GM19468 (cell line): ENCODE results near the gene IKZF3.

ENCODE experiments used
- ATAC-seq: cut with Tn5 transposase; IDR thresholded peaks from one replicate; pipeline ENCODE4 v1.9.1; 2021; ENCODE audit warnings: mild to moderate bottlenecking, moderate library complexity, moderate number of reproducible peaks; ENCODE audit not compliant: unreplicated experiment; ENCODE audit errors: extremely low read depth

The IKZF3 gene

GRCh38 chr17:39820987-39821386 lies 43.1 kb downstream of the IKZF3 start:
- ATAC-seq: no peak

- no peak for ATAC-seq
Measured at GRCh38 chr17:39820541-39820940, 43.6 kb downstream of the IKZF3 start.

- peak; percentile 12 for ATAC-seq
Measured at GRCh38 chr17:39818358-39819000, 45.6 kb downstream of the IKZF3 start.

GRCh38 chr17:39816272-39816671 lies 47.8 kb downstream of the IKZF3 start:
- ATAC-seq: no peak

- ATAC-seq: no peak
Measured at GRCh38 chr17:39814497-39814896, 49.6 kb downstream of the IKZF3 start.

- ATAC-seq: no peak
Measured at GRCh38 chr17:39813631-39814030, 50.5 kb downstream of the IKZF3 start.

GRCh38 chr17:39812466-39812865 lies 51.6 kb downstream of the IKZF3 start:
- no peak for ATAC-seq

- no peak for ATAC-seq
Measured at GRCh38 chr17:39810939-39811728, 53.0 kb downstream of the IKZF3 start.

- no peak for ATAC-seq
Measured at GRCh38 chr17:39809221-39809620, 54.9 kb downstream of the IKZF3 start.

GRCh38 chr17:39808409-39808997 lies 55.6 kb downstream of the IKZF3 start:
- no peak for ATAC-seq

- no peak for ATAC-seq
Measured at GRCh38 chr17:39804839-39805238, 59.3 kb downstream of the IKZF3 start.

- ATAC-seq: no peak
Measured at GRCh38 chr17:39801055-39801454, 63.1 kb downstream of the IKZF3 start.

- peak; percentile 49 for ATAC-seq
Measured at GRCh38 chr17:39800540-39800939, 63.6 kb downstream of the IKZF3 start.

- ATAC-seq: no peak
Measured at GRCh38 chr17:39799395-39799794, 64.7 kb downstream of the IKZF3 start.

GRCh38 chr17:39794249-39794970 lies 69.7 kb downstream of the IKZF3 start:
- peak; percentile 70 for ATAC-seq

- no peak for ATAC-seq
Measured at GRCh38 chr17:39793301-39793872, 70.7 kb downstream of the IKZF3 start.

- no peak for ATAC-seq
Measured at GRCh38 chr17:39792526-39793221, 71.4 kb downstream of the IKZF3 start.

GRCh38 chr17:39791111-39791992 lies 72.8 kb downstream of the IKZF3 start:
- ATAC-seq: no peak
